HepG2 (cell line): ENCODE data around the gene EVI5. TPM values are rescaled to one million over a fixed set of nuclear protein-coding genes. Genes with fewer than 3 reads are reported as not detected.

ENCODE experiments used
- IKZF4 ChIP-seq: sonication (generic); formaldehyde crosslinking; IDR thresholded peaks from 2 replicates; pipeline ENCODE4 v1.5.1; 2020; ENCODE audit warnings: borderline replicate concordance, mild to moderate bottlenecking, low read depth, missing genetic modification reagents; ENCODE audit errors: not compliant biosample characterization
- ISL2 ChIP-seq: sonication (generic); formaldehyde crosslinking; IDR thresholded peaks from 2 replicates; pipeline ENCODE4 v1.5.0; 2020; ENCODE audit warnings: missing genetic modification reagents
- KDM1A ChIP-seq: IDR thresholded peaks from 2 replicates; pipeline ENCODE4 v1.6.1; 2016; ENCODE audit warnings: missing compliant biosample characterization
- RBAK ChIP-seq: sonication (generic); formaldehyde crosslinking; IDR thresholded peaks from 2 replicates; pipeline ENCODE4 v1.5.1; 2020; ENCODE audit warnings: mild to moderate bottlenecking, missing genetic modification reagents
- RFX5 ChIP-seq: IDR thresholded peaks from 2 replicates; pipeline ENCODE4 v1.6.1; 2011; ENCODE audit warnings: low read depth, low read length, improper control_type of control experiment
- TMF1 ChIP-seq: sonication (generic); formaldehyde crosslinking; IDR thresholded peaks from 2 replicates; pipeline ENCODE4 v1.8.1; 2022; ENCODE audit warnings: low read depth, missing genetic modification reagents
- ZNF12 ChIP-seq: sonication (generic); formaldehyde crosslinking; IDR thresholded peaks from 2 replicates; pipeline ENCODE4 v1.5.0; 2020; ENCODE audit warnings: missing genetic modification reagents
- ZNF20 ChIP-seq: sonication (generic); formaldehyde crosslinking; IDR thresholded peaks from 2 replicates; pipeline ENCODE4 v1.4.0; 2020; ENCODE audit warnings: mild to moderate bottlenecking, moderate library complexity, missing genetic modification reagents
- ZNF264 ChIP-seq: sonication (generic); formaldehyde crosslinking; IDR thresholded peaks from 2 replicates; pipeline ENCODE4 v1.4.0; 2020; ENCODE audit warnings: missing genetic modification reagents
- ZNF276 ChIP-seq: sonication (generic); formaldehyde crosslinking; IDR thresholded peaks from 2 replicates; pipeline ENCODE4 v1.4.0; 2020; ENCODE audit warnings: mild to moderate bottlenecking, low read depth, missing genetic modification reagents
- ZNF432 ChIP-seq: sonication (generic); formaldehyde crosslinking; IDR thresholded peaks from 2 replicates; pipeline ENCODE4 v1.5.0; 2020; ENCODE audit warnings: missing genetic modification reagents, mild to moderate bottlenecking, borderline replicate concordance
- ZNF737 ChIP-seq: sonication (generic); formaldehyde crosslinking; IDR thresholded peaks from 2 replicates; pipeline ENCODE4 v1.5.0; 2020; ENCODE audit warnings: missing genetic modification reagents, mild to moderate bottlenecking, borderline replicate concordance
- ZNF75D ChIP-seq: sonication (generic); formaldehyde crosslinking; IDR thresholded peaks from 2 replicates; pipeline ENCODE4 v1.8.1; 2023; ENCODE audit warnings: missing genetic modification reagents, mild to moderate bottlenecking, borderline replicate concordance
- polyA plus RNA-seq, 8 experiments: library from polyadenylated mRNA; depleted of rRNA in 3 of 8; stranded (reverse) in 7 of 8; unstranded in 1 of 8; fragments of >200 nt; fragmentation: Illumina TruSeq in 4 of 8; extraction: Trizol in 4 of 8; gene quantifications; 2 replicates each; pipeline versions ENCODE4 v1.2.1 to v1.2.3, GENCODE V29; 2011 to 2016; ENCODE audit warnings: low read depth in 4 of 8, missing spikeins in 1 of 8, mixed read lengths in 1 of 8; ENCODE audit not compliant: insufficient read depth in 1 of 8
- total RNA-seq, 5 experiments: library from RNA; depleted of rRNA; stranded (reverse); fragments of >200 nt; fragmentation: Illumina TruSeq; extraction: Trizol; gene quantifications; 2 replicates each; pipeline ENCODE4 v1.2.3, GENCODE V29; 2016; ENCODE audit warnings: low read depth in 1 of 5
- TF ChIP-seq, protein P1 (sequence below): sonication (generic); formaldehyde crosslinking; IDR thresholded peaks from 2 replicates; pipeline ENCODE4 v1.4.0; 2020; ENCODE audit warnings: mild to moderate bottlenecking, missing genetic modification reagents
- TF ChIP-seq, protein P2 (sequence below): sonication (generic); formaldehyde crosslinking; IDR thresholded peaks from 2 replicates; pipeline ENCODE4 v1.5.1; 2020; ENCODE audit warnings: mild to moderate bottlenecking, missing genetic modification reagents, borderline replicate concordance
- TF ChIP-seq, protein P3 (sequence below): sonication (generic); formaldehyde crosslinking; IDR thresholded peaks from 2 replicates; pipeline ENCODE4 v1.5.1; 2020; ENCODE audit warnings: mild to moderate bottlenecking, missing genetic modification reagents, moderate library complexity

The EVI5 gene
- total and polyA plus RNA-seq, 2 of the 13 experiments (the other 11 are each of a cell fraction or from before 2014, with no cell fraction given), result 4.0 to 12.6 TPM

DNA sequence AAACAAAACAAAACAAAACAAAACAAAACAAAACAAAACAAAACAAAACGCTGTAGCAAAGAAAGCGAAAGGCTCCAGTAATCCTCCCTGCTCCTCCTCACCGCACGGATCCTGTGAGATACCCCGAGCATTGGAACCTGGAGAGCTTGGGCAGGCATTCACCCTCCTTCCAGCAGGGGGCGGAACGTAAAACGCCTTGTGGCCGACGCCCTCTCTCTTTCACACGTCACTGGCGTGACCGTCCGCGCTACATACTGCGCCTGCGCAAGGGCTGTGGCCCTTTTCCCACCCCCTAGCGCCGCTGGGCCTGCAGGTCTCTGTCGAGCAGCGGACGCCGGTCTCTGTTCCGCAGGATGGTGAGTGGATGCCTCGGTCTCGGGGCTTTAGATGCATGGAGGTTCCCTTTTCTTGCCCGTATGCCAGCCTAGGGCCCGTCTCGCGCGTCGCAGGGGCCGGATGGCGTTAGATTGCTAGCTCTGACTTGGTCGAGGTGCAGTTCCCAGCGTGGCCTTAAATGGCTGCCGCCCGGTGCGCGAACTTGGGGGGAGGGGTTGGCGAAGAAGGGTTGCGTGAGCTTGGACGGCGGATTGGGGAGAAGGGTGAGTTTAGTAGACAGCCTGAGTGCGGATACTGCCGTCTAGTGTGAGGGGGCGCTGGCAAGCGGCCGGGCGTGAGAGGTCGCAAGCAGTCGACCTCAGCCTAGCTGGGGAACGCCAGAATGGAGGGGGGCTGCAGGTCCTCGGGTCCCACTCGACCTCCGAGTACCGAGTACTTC, 47.0 kb upstream of the EVI5 start, which contains the start of gene RPL5 (continued):
- peak; percentile 88 for TF ChIP-seq IKZF4 (CRISPR knock-in tag)
- TF ChIP-seq, protein P1, sequence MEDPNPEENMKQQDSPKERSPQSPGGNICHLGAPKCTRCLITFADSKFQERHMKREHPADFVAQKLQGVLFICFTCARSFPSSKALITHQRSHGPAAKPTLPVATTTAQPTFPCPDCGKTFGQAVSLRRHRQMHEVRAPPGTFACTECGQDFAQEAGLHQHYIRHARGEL, result peak; percentile 90
- TF ChIP-seq ZNF20 (CRISPR knock-in tag), result peak; percentile 92
- 0 out of 2 replicates have a peak, but pooled peaks have one; percentile 8 for TF ChIP-seq KDM1A (CRISPR knock-in tag)
- TF ChIP-seq ZNF276 (CRISPR knock-in tag), result 0 out of 2 replicates have a peak, but pooled peaks have one; percentile 85
- peak; percentile 82 for TF ChIP-seq ISL2
- no peak for TF ChIP-seq ZNF737 (CRISPR knock-in tag)
- TF ChIP-seq ZNF432 (CRISPR knock-in tag), result no peak
- TF ChIP-seq RBAK, result no peak
- TF ChIP-seq ZNF75D (CRISPR knock-in tag), result 0 out of 2 replicates have a peak, but pooled peaks have one; percentile 55
- no peak; the same call in none of the 2 replicates for TF ChIP-seq RFX5
- peak; percentile 93; the same call in 1 of the 2 replicates for TF ChIP-seq ZNF264 (CRISPR knock-in tag)
- TF ChIP-seq, protein P2, sequence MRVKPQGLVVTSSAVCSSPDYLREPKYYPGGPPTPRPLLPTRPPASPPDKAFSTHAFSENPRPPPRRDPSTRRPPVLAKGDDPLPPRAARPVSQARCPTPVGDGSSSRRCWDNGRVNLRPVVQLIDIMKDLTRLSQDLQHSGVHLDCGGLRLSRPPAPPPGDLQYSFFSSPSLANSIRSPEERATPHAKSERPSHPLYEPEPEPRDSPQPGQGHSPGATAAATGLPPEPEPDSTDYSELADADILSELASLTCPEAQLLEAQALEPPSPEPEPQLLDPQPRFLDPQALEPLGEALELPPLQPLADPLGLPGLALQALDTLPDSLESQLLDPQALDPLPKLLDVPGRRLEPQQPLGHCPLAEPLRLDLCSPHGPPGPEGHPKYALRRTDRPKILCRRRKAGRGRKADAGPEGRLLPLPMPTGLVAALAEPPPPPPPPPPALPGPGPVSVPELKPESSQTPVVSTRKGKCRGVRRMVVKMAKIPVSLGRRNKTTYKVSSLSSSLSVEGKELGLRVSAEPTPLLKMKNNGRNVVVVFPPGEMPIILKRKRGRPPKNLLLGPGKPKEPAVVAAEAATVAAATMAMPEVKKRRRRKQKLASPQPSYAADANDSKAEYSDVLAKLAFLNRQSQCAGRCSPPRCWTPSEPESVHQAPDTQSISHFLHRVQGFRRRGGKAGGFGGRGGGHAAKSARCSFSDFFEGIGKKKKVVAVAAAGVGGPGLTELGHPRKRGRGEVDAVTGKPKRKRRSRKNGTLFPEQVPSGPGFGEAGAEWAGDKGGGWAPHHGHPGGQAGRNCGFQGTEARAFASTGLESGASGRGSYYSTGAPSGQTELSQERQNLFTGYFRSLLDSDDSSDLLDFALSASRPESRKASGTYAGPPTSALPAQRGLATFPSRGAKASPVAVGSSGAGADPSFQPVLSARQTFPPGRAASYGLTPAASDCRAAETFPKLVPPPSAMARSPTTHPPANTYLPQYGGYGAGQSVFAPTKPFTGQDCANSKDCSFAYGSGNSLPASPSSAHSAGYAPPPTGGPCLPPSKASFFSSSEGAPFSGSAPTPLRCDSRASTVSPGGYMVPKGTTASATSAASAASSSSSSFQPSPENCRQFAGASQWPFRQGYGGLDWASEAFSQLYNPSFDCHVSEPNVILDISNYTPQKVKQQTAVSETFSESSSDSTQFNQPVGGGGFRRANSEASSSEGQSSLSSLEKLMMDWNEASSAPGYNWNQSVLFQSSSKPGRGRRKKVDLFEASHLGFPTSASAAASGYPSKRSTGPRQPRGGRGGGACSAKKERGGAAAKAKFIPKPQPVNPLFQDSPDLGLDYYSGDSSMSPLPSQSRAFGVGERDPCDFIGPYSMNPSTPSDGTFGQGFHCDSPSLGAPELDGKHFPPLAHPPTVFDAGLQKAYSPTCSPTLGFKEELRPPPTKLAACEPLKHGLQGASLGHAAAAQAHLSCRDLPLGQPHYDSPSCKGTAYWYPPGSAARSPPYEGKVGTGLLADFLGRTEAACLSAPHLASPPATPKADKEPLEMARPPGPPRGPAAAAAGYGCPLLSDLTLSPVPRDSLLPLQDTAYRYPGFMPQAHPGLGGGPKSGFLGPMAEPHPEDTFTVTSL (CRISPR knock-in tag), result peak; percentile 60; the same call in 1 of the 2 replicates
- TF ChIP-seq, protein P3, sequence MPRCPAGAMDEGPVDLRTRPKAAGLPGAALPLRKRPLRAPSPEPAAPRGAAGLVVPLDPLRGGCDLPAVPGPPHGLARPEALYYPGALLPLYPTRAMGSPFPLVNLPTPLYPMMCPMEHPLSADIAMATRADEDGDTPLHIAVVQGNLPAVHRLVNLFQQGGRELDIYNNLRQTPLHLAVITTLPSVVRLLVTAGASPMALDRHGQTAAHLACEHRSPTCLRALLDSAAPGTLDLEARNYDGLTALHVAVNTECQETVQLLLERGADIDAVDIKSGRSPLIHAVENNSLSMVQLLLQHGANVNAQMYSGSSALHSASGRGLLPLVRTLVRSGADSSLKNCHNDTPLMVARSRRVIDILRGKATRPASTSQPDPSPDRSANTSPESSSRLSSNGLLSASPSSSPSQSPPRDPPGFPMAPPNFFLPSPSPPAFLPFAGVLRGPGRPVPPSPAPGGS (CRISPR knock-in tag), result peak; percentile 96
- peak; percentile 77; the same call in 1 of the 2 replicates for TF ChIP-seq TMF1 (CRISPR knock-in tag)
- peak; percentile 65; the same call in 1 of the 2 replicates for TF ChIP-seq ZNF12 (CRISPR knock-in tag)
